GM04503 (cell line): Measurements from ENCODE around the gene HOTAIR.
A peak's percentile ranks its signal among the peaks of the same experiment; 100 is the strongest.

Experiments
- DNase-seq: peaks from one replicate; pipeline ENCODE4 v3.0.0-alpha.2; 2012; ENCODE audit warnings: low read depth

The HOTAIR gene

GRCh38 chr12:53986686-53987483, 12.1 kb upstream of the HOTAIR start:
- no peak for DNase-seq

- DNase-seq: no peak
Observed at GRCh38 chr12:53985994-53986685, 11.4 kb upstream of the HOTAIR start.

- DNase-seq: no peak
Observed at GRCh38 chr12:53985692-53985993, 10.9 kb upstream of the HOTAIR start.

- peak; percentile 88 for DNase-seq
Observed at GRCh38 chr12:53984901-53985691, 10.3 kb upstream of the HOTAIR start, which contains the start of gene HOXC10. HOXC10 (plus strand) TSS chr12:53985146; CDS start chr12:53985260, 114 bp downstream.

DNA sequence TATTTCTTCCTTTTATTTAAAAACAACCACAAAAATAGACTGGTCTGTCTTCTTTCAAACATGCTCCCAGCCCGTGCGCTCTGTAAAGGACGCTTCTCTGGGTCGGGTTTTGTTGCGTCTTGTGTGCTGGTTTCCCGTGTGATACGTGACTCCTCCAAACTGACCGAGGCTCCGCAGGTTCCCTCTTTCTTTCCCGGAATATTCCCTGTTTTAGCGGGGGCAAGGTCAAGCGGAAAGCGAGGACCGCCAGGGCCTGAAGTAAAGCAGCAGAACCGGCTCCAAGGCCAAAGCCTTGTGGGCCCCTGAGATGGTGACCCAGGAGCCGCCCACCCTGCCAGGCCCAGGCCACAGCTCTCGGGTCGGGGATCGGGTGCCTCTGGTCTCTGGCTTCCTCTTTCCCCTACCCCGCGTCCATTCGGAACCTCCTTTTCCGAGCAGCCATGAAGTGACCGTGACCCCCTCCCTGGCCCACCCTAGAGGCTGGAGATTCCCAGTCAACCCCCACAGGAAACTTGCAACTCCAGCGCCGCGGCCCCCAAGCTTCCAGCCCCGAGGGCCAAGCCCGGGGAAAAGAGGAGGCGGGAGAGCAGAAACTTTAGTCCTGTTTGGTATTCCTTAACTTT, 9.3 kb upstream of the HOTAIR start:
- no peak for DNase-seq

GRCh38 chr12:53983568-53983949, 8.8 kb upstream of the HOTAIR start:
- no peak for DNase-seq

DNA sequence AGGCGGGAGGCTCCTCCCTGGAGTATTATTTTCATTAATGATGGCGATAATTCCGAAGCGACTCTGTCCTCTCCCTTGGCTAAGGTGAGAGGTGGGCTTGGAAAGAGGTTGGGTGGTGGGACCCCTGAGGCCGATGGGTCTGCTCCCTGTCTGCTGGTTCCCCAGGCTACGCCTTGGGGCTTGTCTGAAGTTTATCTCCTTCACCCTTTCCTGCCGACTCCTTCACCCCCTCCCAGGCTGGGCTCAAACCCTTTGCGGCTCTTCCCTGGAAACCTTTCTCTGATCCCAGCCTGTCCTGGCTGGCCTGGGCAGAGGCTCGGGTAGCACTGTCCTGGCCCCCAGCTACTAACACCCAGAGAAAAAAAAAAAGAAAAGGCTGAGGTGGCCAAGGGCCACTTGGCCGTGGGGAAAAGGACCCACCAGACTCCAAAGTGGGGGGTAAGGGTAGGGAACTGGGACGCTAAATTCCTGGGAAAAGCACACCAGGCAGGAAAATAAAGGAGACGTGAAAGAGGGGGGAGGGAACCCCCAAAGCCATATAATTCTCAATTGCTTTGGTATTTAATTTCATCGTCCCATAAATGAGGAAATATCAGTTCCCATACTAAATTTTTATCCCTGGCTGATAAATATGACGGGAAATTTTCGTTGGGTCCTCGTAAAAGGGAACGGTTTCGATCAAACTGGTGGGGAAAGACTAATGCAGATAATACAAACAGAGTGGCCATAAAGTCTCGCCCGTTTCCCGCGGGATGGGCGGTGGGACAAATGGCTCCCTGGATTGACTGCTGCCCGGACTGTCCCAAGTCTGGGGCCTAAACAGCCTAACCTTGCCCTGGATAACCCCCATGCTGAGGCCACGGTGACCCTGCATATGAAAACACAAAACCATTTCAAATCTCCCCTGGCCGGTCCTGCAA, 8.2 kb upstream of the HOTAIR start:
- DNase-seq: no peak

- DNase-seq: no peak
Observed at GRCh38 chr12:53981634-53982565, 7.1 kb upstream of the HOTAIR start.

- no peak for DNase-seq
Observed at GRCh38 chr12:53980802-53981496, 6.2 kb upstream of the HOTAIR start.

DNA sequence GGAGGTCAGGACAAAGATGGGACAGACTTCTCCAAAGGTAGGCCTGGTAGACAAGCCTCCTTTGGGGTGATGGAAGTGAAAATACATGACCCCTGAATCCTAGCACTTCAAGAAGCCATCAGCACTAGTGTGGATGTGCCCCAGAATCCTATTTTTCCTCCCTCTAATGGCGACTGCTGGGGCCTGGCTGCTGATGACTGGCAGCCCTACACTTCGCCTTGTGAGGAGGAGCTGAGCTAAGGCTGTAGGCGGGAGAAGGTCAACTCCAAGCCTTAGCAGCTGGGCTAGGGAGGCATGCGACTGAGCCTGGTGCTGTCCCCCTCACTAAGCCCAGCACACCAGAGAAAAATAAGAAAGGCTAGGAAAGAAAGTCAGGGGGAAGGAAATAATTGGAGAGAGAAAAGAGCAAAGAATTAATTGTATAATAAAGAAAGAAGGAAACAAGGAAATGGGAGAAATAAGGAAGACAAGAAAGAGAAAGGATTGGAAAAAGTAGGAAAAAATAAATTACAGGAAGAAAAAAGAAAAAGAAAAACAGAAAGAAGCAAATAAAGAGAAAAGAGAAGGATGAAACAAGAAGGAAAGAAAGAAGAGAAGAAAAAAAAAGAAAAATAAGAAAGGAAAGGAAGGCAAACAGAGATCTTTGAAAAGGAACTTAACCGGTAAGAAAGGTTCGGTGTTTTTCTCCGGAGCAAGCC, 5.5 kb upstream of the HOTAIR start:
- no peak for DNase-seq

DNA sequence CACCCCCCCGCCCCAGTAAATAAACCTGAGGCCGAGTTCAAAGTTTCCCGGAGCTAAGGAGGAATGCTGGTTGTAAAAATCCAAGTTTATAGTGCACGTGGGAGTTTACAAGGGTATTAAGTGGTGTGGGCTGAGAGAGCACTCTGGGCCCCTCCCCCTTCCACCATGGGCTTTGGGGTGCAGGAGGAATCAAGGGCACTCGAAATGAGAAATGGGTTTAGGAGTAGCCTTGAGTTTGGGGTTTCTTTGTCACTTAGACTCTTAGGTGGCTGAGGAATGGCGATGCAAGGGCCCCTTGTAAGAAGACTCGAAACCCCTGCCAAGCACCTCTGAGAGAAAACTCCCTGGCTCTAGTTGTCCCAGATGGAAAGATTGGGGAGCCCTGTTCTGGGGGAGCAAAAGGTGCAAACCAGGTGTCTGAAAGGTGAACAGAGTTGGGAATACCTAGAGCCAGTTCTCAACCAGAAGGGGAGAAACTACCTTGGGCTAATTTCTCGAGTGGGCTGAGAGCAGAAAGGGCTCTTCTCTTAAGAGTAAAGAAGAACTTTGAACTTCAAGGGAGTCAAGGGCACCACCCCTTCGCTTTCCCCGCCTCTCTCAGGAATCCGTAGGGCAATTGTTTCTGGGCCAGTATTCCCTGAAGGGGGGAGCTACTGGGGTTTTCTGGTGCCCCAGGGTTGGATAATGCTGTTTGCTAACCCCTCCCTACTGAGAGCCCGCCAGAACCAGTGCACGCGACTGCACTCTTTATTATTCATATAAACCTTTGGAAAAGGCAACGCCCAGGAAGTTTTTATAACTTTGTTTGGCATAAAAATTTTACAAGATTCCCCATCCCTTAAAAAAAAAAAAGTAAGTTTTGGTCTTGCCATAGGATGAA, 4.0 kb upstream of the HOTAIR start:
- peak; percentile 92 for DNase-seq

- no peak for DNase-seq
Observed at GRCh38 chr12:53977596-53978445, 3.1 kb upstream of the HOTAIR start.

DNA sequence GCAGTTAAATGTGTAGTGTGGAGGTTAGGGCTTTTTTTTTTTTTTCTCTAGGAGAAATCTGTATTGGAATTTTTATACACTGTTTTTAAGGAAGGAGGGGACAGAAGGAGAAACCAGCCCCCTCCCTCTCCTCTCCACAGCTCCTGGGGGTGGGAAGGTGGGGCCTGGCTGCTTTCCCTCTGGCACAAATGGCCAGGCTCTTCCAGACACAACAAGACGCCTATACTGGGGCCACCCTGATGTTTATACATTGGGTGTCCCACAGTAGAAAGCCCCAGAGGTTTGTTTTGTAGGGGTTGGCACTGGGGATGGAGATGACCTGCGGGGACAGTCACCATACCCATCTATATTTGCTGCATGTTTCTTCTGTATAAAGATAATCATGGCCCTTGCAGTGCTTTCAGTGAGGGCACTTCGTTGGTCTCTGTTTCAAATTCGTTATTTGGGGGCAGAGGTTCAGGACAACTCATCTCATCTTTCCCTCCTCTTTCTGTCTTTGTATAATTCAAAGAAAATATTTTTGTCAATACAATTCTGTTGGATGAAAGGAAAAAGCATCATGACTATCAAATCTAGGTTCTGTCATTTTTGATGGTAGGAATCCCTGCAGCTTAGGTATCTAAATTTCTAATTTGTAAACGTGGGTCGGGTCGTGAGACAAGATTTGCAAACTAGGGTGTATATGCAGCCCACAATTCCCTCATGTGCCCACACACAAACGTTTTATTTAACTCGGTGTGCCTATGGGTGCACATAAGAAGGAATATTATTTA, 2.3 kb upstream of the HOTAIR start:
- no peak for DNase-seq

GRCh38 chr12:53976172-53976822, 1.5 kb upstream of the HOTAIR start:
- DNase-seq: peak; percentile 92

GRCh38 chr12:53975479-53976152, 862 bp upstream of the HOTAIR start:
- no peak for DNase-seq
